GM18499 (cell line): Measurements from ENCODE around the gene NTMT1.

Experiments
- ATAC-seq: cut with Tn5 transposase; IDR thresholded peaks from one replicate; pipeline ENCODE4 v1.9.1; 2021; ENCODE audit warnings: moderate number of reproducible peaks; ENCODE audit not compliant: insufficient read depth, unreplicated experiment

The NTMT1 gene

DNA sequence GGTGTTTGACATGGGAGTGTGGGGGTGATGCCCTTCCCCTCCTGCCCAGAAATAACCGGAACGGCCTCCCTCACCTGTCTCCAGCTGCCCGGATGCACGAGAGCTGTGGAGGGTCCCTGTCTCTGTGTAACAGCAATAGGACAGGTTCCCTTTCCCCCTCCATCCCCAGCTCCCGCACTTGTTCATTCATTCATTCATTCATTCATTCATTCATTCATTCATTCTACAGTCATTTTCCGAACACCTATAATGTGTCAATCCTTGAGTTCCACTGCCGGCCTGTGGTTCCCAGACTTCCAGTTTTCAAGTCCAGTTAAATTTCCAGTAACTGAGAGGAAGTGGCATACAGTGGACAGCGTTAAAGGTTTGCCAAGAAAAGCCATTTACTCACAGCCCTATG is 46.7 kb downstream of the NTMT1 start:
- no peak for ATAC-seq

DNA sequence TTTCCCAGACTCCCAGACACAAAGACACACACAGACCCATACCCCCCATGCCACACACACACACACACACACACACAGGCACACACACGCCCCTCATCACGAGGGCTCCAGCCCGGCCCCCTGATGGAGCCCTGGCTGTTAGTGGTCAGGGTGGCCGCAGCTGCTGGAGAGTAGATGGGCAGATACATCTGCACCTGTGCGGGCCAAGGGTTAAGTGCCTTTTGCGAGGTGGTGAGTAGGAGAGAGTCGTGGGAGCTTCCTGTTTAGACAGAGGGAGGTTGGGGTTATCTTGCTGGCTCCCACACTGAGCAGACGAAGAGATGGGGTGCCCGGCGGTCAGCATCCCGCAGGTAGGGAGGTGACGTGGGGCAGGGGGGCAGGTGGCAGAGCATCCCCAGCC is 47.6 kb downstream of the NTMT1 start:
- no peak for ATAC-seq

DNA sequence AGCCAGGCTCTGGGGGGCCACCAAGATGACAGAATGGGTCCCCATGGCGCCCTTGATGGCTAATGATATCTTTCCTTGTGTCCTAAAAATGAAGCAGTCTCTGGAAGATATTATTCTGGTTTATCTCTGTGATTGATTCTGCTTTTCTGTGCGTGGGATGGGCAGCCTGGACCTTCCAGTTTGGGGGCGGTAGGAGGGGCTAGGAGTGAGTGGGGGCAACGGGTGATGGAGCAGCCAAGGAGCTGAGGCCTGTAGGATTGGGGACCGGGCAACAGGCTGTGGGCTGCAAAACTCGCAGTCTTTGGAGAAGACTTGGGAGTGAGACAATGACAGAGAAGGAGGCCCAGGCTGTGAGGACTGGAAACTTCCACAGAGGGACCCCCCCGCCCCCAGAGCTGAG is 48.3 kb downstream of the NTMT1 start:
- no peak for ATAC-seq

DNA sequence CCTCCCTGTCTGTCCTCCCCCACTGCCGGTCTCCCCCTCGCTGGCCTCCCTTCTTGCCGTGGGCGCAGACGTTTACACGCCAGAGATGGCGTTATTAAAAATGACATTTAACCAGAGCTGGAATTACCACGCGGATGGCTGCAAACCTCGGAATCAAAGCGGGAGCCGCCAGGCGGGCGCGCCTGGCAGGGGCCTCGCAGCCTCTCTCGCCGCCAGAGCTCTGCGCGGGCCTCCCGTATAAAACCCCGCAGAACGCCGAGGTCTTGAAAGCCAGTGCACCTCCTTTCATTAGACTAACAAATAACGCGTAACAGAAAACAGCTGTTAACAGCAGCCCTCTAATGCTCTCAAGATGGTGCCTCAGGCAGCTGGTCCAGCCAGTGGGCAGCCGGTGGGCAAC is 49.7 kb downstream of the NTMT1 start:
- no peak for ATAC-seq

DNA sequence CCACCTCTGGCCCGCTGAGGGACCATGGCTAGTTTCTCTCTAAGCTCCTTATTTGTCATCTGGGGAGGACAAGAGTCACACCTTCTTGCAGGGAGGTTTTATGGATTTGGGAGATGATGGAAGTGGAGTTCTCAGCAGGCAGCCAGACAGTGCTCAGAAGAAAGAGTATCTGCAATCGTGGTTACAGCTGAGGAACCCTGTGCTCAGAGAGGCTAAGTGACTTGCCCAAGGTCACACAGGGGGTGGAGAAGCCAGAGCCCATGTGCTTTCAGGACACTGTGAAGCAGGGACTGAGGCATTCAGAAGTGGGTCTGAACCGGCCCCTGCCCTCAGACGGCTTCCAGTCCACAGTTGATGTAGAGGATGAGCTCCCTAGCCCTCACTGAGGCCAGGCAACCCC is 50.3 kb downstream of the NTMT1 start:
- ATAC-seq = no peak

DNA sequence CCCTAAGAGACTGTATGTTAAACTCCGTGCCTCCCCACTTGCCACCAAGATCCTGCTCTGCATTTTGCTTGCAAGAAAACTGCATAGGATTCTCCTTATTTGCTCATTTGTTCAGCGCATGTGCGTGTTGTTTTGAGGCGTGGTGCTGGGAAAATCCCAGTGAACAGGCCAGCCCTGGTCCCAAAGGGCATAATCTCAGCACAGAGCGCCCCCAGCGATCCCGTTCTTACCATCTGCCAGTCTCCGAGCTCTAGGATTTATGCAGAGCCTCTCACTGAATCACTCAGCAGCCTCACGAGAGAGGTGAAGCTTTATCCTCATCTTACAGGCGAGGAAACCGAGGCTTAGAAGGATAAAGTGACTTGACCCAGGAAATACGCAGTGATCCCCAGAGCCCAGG is 51.0 kb downstream of the NTMT1 start:
- ATAC-seq = no peak

DNA sequence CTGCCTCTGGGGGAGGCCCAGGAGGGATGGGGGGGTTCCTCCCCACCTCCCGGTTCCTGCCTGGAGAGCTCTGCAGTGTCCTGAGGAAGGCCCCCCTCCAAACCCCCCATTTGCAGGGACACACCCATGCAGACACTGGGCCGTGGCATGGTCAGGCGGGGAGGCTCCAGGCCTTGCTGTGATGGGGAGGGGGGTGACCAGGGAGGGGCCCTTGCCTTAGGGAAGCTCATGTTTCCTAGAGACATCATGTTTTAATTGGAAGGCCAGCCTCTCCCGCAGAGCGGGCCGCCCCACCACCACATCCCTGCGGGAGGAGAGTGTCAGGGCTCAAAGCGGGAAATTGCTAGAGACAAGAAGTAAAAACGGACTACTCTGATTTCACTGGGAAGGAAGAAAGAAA is 51.5 kb downstream of the NTMT1 start:
- no peak for ATAC-seq

DNA sequence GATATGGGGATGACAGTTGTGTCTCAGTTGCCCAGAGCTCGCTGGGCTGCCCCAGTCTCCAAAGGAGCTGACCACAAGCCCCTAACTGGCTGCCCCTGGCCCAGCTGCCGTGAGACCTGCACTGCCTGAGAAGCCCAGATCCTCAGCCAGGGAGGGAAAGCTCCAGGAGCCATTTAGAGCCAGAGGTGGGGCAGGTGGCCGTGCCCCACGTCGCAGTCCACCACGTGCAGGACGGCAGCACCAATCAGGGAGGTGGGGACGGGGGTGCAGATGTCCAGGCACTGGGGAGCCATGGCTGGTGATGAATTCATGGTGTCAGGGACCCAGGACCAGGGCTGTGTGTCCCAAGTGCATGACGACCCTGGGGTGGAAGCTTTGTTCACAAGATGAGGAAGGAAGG is 52.9 kb downstream of the NTMT1 start:
- ATAC-seq = no peak

DNA sequence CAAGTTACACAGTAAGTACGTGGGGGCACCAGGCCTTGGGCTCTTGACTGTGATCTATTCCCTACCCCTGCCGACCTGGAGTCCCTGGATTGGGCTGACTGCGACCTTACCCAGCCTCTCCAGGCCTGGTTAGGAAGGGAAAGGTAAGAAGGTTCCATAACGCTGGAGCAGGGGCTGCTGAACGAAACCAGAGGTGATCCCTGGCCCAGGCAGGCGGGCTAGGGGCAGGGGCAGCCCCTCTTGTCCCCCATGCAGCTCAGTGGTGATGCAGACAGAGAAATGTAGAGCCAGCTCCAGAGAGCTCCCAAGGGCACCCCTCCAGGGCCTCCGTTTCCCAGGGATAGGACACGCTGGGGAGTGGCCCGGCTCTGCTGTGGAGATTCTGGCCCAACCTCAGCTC is 53.6 kb downstream of the NTMT1 start:
- no peak for ATAC-seq

DNA sequence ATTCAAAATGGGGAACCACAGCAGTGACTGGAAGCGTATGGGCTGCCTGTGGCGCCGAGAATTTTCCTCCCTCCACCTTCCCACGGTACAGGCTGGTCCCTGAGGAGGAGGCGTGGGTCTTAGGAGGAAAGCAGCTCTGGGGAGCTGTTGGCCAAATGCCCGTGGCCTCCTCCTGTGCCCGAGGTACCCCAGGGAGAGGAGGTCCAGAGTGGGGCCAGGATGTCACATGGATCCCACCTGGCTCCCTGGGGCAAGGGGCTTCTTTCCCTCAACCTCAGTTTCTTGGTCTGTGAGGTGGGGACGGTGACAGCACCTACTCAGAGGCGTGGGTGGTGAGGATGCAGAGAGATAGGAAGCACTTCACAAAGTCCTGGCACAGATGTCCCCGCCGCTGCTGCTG is 56.0 kb downstream of the NTMT1 start:
- no peak for ATAC-seq

DNA sequence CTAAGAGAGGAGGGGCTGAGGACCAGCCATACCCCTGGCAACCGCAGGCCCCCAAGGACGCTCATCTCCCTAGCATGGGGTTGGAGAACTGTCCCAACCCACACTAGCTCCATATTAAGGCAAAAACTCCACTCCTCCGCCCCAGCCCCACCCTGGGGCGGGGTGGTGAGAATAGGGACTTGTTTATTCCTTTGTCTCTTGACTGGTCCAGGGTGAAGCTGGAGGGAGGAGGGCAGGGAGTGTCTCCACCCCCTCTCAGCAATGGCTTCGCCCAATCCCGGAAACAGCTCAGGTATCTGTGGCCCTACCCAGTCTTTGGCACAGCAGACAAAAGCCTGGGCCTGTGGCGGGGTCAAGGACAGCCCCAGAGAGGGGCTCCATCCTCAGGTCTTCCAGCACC is 56.4 kb downstream of the NTMT1 start:
- ATAC-seq = no peak

DNA sequence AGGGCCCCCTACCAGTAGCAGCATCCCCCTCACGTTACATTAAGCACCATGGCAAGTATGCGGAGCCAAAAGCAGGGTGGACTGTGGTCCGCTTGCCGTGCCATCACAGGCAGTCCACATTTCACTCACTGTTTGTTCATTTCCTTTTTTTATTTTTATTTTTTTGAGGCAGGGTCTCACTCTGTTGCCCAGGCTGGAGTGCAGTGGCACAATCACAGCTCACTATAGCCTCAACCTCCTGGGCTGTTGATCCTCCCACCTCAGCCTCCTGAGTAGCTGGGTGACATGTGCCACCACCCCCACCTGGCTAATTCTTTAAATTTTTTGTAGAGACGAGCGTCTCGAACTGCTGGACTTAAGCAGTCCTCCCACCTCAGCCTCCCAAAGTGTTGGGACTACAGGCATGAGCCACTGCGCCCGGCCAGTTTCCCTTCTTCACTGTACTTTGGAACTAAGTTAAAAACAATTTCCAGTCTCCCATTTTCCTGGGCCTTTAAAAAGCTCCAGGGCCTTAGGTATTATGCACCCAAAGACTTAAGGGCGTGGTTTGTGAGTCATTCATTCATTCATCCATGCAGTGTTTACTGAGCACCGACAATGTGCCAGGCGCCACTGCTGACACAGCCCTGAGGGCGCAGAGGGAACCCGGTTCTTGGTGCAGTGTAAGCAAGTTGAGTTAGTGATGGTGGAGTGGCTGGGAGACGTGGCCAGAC is 59.4 kb downstream of the NTMT1 start:
- ATAC-seq = no peak
